ENCODE data around the gene MYO5B.
A peak's percentile ranks its signal among the peaks of the same experiment; 100 is the strongest.
"Not testable (repeated sequence)": the region's sequence is repeated elsewhere in the genome, so short reads cannot be mapped to it uniquely, and the experiment has no call there.

MYO5B gene

DNA sequence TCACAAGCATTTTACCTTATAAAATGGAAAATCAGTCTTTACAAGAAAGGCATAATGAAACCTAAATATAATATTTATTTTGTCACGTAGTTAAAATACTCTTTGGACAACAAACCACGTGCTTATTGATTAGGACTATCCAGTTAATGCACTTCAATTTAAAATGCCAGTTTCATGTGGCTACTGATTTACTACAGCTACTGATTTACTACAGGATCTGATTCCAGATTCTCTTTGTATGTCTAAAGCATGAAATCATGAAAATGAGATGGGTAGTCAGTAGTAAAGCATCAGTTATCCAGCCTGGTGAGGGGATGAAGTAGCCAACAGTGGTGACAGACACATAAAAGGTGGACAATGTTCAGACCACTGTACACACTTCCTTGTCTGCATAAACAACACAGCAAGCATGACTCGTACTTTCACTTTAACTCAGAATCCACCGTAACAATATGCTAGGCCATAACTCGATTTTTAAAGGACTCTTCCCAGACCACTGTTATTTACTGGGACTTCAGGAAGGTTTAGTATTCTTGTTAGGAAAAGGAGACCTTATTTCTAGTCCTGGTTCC is 406.5 kb downstream of the MYO5B start:
- peak in 1 of 2 experiments; percentile 19 for DNase-seq
- TF ChIP-seq POLR2A (IDR thresholded peaks at IDR 0.05; ENCODE audit: low read length) (no peak), GATA1 (IDR thresholded peaks at IDR 0.05; ENCODE audit: low read depth, low read length) (no peak)

DNA sequence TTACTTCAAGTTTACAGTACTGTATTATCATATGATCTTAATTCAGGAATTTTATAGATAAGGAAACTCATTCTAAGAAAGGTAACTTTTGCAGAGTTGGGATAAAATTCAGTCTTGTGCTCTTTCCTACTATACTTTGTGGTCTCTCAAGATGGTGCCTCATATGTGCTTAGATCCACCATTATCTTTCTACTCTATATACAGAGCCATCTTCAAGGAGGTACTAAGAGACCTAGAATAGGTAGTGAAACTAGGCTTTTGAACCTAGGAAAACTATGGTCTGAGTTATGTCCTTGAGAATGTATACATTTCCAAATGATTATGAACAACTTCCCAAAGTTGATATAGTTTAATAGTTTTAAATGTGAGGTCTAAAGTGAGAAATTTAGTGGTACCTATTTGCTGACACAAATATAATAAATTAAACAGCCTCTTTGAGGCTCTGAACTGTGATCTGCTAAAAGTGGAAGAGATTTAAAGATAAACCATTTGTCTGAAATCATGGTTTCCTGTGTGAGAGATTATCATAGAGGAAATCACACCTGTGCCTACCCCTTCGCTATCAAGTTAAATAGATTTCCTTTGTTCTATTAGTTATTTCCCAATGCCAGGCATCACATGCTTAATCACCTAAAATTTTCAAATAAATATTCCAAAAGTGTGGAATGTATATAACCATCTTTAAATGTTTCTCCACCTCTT is 408.8 kb downstream of the MYO5B start:
- no peak for DNase-seq
- TF ChIP-seq POLR2A (IDR thresholded peaks at IDR 0.05; ENCODE audit: low read length) (no peak), GATA1 (IDR thresholded peaks at IDR 0.05; ENCODE audit: low read depth, low read length) (no peak)

DNA sequence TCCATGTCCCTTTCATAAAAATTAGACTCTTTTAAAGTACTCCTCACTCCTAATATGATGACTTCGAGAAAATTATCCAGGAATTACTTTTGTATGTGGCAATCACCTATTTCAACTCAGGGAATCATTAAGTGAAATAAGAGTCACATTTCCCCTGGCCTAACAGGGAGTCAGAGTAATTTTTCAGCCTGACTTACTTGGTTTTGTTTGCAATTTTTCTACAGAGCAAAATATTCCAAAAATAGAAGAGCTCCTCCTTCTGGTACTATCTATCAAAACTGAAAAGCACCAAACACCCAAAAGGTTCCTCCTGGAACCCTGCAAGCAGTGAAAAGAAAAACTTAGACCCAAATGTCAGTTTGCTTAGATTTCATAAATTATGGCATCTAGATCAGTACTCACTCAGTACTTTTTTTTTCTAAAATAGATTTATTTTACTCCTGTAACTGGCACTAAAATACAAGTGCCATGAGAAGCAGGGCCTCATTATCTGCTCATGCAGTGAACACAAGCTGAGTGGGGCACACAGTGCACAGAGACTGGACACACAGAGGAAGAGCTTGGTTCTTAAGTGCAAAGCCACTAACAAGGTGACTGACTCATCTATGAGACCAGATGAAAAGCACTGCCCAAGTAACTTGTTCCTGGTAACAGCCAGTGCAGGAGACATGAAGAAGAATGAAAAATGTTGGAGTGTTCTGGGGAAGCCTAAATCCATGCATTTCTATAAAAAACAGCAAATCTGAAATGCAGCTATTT is 410.3 kb downstream of the MYO5B start:
- TF ChIP-seq POLR2A (IDR thresholded peaks at IDR 0.05; ENCODE audit: low read length): no peak
- no peak for TF ChIP-seq GATA1 (IDR thresholded peaks at IDR 0.05; ENCODE audit: low read depth, low read length)
- no peak for DNase-seq

DNA sequence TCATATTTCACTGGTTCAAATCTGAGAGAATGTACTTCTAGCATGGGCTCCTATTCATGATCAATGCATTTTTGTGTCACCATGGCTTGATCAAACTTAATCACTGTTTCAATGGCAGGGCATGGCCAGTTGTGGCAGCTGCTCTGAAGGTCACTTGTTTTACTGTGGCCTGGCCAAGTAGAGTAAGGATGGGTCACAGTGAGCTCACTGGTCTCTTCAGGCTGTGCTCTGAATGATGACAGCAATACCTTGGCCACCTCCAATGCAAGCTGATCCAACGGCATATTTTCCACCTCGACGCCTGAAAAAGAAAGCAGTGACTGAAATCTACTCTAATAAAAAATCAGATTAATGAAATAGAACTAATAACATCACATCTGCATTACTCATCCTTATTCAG is 411.3 kb downstream of the MYO5B start:
- not testable (repeated sequence) for DNase-seq

DNA sequence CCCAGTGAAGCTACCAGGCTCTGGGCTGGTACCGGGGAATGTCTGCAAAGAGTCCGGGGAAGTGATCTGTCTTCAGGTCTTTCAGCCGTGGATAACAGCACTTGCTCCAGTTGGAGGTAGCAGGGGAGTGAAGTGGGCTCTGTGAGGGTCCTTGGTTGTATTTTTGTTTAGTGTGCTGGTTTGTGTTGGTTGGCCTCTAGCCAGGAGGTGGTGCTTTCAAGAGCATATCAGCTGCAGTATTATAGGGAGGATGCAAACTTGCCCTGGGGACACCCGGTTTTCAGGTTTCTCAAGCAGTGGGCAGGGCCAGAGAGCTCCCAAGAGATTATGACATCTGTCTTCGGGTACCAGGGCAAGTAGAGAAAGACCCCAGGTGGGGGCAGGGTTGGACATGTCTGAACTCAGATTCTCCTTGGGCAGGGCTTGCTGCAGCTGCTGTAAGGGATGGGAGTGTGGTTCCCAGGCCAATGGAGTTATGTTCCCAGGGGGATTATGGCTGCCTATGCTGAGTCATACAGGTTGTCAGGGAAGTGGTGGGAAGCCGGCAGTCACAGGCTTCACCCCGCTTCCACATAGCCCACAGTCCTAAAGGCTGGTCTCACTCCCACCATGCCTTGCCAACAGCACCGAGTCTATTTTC is 416.0 kb downstream of the MYO5B start:
- TF ChIP-seq GATA1 (IDR thresholded peaks at IDR 0.05; ENCODE audit: low read depth, low read length): no peak
- TF ChIP-seq POLR2A (IDR thresholded peaks at IDR 0.05; ENCODE audit: low read length): no peak
- DNase-seq: no peak

All from erythroblast (primary cell).